Mesothelial cell of epicardium (in vitro differentiated cells): ENCODE data around the gene TMEM41B. TPM values are rescaled to one million over a fixed set of nuclear protein-coding genes. Genes with fewer than 3 reads are reported as not detected.
"Not testable (repeated sequence)": the region's sequence is repeated elsewhere in the genome, so short reads cannot be mapped to it uniquely, and the experiment has no call there.

Experiments used
- DNase-seq, 2 experiments: peaks; one replicate each; pipeline ENCODE4 v3.0.0; 2021; ENCODE audit warnings: low spot score in 2 of 2; ENCODE audit not compliant: unreplicated experiment in 2 of 2
- H3K27ac Mint-ChIP-seq: 2 replicates; pipeline ENCODE4 v1.8.0; 2021; ENCODE audit warnings: mixed read lengths
- H3K27me3 Mint-ChIP-seq: 2 replicates; pipeline ENCODE4 v1.8.0; 2021; ENCODE audit warnings: low read depth, mixed read lengths
- H3K36me3 Mint-ChIP-seq: 2 replicates; pipeline ENCODE4 v1.8.0; 2021; ENCODE audit warnings: mixed read lengths
- H3K4me1 Mint-ChIP-seq: 2 replicates; pipeline ENCODE4 v1.8.0; 2021; ENCODE audit warnings: mixed read lengths
- H3K4me3 Mint-ChIP-seq: 2 replicates; pipeline ENCODE4 v1.8.0; 2021; ENCODE audit warnings: mild to moderate bottlenecking, moderate library complexity, mixed read lengths
- H3K9me3 Mint-ChIP-seq: 2 replicates; pipeline ENCODE4 v1.8.0; 2021; ENCODE audit warnings: mixed read lengths
- total RNA-seq: library from RNA; stranded (reverse); gene quantifications from 3 replicates; pipeline ENCODE4 v1.2.1, GENCODE V29; 2021
- TF ChIP-seq, protein P1 (sequence below): fragments of 200-600 bp; sonication (generic); IDR thresholded peaks from one replicate; pipeline ENCODE4 v1.5.0; 2021; ENCODE audit warnings: antibody characterized with exemption; ENCODE audit not compliant: unreplicated experiment

The TMEM41B gene
- total RNA-seq, 1 donor from 2014 or later, result 64.5 TPM

DNA sequence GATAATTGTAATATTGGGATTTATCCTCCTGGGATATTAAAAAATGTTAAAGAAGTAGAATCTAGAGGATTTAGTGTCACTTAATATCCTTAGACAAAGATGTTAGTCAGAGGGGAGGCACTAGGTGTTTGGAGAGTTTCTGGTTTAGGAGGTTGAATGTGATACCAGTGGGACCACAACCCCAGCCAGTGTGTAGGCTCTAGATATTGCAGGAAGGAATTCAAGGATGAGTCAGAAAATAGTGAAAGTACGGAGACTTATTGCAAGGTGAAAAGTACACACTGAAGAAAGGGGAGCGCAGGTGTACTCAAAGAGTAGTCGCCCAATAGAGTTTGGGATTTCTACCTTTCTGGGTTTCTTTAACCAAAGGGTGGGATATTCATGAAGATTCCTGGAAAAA lies 5.7 kb upstream of the TMEM41B start:
- H3K36me3 Mint-ChIP-seq, result no peaks in the 10 kb centered on the region
- no peak overlapping the region for H3K27ac Mint-ChIP-seq
- H3K27me3 Mint-ChIP-seq, result no peaks in the 10 kb centered on the region

DNA sequence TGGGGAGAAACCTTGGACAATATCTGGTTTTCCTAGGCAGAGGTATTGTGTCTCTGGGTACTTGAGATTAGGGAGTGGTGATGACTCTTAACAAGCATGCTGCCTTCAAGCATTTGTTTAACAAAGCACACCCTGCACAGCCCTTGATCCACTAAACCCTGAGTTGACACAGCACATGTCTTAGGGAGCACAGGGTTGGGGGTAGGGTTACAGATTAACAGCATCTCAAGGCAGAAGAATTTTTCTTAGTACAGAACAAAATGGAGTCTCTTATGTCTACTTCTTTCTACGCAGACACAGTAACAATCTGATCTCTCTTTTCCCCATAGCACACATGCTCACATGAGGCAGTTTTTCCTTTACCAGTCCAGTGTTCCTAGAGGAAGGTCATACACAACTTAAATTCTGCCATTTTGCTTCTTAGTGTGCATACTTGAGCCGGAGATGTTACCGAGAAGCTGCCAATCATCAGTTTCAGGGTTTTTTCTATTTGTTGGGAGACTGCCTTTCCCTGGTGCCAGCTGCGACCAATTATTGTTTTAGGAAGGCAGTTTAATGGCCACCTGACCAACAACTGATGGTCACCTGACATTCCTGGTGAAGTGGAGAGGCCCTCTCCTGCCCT lies 5.1 kb upstream of the TMEM41B start:
- H3K27me3 Mint-ChIP-seq, H3K4me3 Mint-ChIP-seq, H3K27ac Mint-ChIP-seq, H3K9me3 Mint-ChIP-seq, DNase-seq, H3K36me3 Mint-ChIP-seq: not testable (repeated sequence)
- peaks cover 21% of the 10 kb centered on the region for H3K4me1 Mint-ChIP-seq

More for the DNA sequence above, 5.7 kb upstream of the TMEM41B start:
- Mint-ChIP-seq H3K4me3 (no peak overlapping the region), H3K4me1 (peaks cover 18% of the 10 kb centered on the region), H3K9me3 (no peaks in the 10 kb centered on the region)
- no peak for DNase-seq
- TF ChIP-seq, protein P1, sequence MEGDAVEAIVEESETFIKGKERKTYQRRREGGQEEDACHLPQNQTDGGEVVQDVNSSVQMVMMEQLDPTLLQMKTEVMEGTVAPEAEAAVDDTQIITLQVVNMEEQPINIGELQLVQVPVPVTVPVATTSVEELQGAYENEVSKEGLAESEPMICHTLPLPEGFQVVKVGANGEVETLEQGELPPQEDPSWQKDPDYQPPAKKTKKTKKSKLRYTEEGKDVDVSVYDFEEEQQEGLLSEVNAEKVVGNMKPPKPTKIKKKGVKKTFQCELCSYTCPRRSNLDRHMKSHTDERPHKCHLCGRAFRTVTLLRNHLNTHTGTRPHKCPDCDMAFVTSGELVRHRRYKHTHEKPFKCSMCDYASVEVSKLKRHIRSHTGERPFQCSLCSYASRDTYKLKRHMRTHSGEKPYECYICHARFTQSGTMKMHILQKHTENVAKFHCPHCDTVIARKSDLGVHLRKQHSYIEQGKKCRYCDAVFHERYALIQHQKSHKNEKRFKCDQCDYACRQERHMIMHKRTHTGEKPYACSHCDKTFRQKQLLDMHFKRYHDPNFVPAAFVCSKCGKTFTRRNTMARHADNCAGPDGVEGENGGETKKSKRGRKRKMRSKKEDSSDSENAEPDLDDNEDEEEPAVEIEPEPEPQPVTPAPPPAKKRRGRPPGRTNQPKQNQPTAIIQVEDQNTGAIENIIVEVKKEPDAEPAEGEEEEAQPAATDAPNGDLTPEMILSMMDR, result no peak

DNA sequence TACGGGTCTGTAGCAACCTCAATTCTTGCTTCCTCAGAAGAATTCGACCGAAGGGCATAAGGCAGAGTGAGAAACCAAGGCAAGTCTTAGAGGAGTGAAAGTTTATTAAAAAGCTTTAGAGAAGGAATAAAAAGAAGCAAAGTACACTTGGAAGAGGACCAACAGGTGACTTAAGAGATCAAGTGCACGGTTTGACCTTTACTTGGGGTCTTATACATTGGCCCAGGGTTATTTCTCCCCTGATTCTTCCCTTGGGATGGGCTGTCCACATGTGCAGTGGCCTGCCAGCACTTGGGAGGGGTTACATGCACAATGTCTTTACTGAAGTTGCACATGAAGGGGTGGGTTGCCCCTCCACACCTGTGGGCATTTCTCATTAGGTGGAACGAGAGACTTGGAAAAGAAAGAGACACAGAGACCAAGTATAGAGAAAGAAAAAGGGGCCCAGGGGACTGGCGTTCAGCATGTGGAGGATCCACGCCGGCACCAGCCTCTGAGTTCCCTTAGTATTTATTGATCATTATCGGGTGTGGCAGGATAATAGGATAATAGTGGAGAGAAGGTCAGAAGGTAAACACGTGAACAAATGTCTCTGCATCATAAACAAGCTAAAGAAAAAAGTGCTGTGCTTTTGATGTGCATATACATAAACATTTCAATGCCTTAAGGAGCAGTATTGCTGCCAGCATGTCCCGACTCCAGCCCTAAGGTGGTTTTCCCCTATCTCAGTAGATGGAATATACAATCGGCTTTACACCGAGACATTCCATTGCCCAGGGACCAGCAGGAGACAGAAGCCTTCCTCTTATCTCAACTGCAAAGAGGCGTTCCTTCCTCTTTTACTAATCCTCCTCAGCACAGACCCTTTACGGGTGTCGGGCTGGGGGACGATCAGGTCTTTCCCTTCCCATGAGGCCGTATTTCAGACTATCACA lies 4.3 kb upstream of the TMEM41B start:
- not testable (repeated sequence) for H3K9me3 Mint-ChIP-seq, H3K36me3 Mint-ChIP-seq, H3K4me3 Mint-ChIP-seq, DNase-seq, H3K27me3 Mint-ChIP-seq
- Mint-ChIP-seq H3K4me1 (peaks cover 21% of the 10 kb centered on the region), H3K27ac (peak overlapping the region; percentile 17)

DNA sequence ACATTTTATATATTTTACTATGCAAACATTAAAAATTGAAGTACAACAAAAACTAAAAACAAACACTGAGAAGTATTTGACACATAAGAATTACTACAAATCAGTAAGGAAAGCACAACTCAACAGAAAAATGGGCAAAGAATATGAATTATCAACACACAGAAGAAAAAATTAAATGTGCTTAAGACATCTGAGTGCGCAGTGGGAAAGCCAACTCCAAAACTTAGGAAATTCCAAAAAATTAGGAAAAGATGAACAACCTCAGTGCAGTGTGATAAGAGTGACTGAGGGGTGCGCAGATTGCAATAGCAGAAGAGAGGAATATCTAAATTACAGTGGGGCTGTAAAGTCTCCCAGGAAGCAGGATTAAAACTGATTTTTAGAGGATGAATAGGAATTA lies 1.9 kb upstream of the TMEM41B start:
- Mint-ChIP-seq H3K4me3 (no peak overlapping the region), H3K9me3 (no peaks in the 10 kb centered on the region), H3K27ac (peak overlapping the region; percentile 13), H3K36me3 (no peaks in the 10 kb centered on the region), H3K27me3 (no peaks in the 10 kb centered on the region), H3K4me1 (peaks cover 41% of the 10 kb centered on the region)
- no peak for DNase-seq
- TF ChIP-seq, protein P1, result no peak

GRCh38 chr11:9315078-9315688 lies 790 bp upstream of the TMEM41B start:
- no peak for DNase-seq
- no peaks in the 10 kb centered on the region for H3K27me3 Mint-ChIP-seq
- H3K27ac Mint-ChIP-seq, result peak overlapping the region; percentile 97
- no peaks in the 10 kb centered on the region for H3K9me3 Mint-ChIP-seq
- H3K4me1 Mint-ChIP-seq, result peaks cover 41% of the 10 kb centered on the region
- TF ChIP-seq, protein P1, result no peak
- H3K36me3 Mint-ChIP-seq, result no peaks in the 10 kb centered on the region
- peak overlapping the region; percentile 97 for H3K4me3 Mint-ChIP-seq

DNA sequence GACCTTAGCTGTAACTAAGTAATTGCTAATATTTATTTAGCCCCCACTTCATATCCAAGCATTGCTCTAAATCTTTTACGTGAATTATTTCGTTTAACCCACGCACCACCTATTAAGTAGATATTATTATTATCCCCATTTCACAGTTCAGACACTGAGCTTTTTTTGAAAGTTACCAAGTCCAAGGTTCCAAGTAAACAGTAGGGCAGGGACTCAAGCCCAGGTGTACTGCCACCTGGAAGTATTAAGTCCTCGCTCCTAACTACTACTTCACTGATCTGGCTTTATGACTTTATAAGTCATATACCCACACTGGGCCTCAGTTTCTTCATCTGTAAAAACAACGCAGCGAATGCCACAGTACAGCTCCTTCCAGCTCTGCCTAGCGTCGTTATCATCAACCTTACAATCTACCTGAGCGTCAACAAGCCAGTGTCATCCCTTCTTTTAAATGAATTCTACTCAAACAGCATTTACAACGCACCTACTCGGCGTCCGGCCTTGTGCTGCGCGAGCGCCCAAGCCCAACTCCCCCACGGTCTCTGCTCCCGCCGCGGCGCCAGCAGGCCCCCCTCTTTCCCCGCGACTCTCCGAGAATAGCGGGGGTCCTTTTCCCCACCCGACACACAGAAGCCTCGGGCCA lies 624 bp downstream of the TMEM41B start:
- DNase-seq, result no peak
- Mint-ChIP-seq H3K27ac (peak overlapping the region; percentile 97), H3K4me3 (peak overlapping the region; percentile 97), H3K9me3 (no peaks in the 10 kb centered on the region), H3K27me3 (no peaks in the 10 kb centered on the region), H3K4me1 (peaks cover 32% of the 10 kb centered on the region), H3K36me3 (peaks cover 3% of the 10 kb centered on the region)
- TF ChIP-seq, protein P1, result no peak
